Stimulated activated CD4-positive, alpha-beta T cell treated with anti-CD3 and anti-CD28 coated beads, TNF-alpha, amount 100 ng/mL, for 4 hours (primary cell): ENCODE data around the gene GSTK1.

Experiments
- DNase-seq, 3 experiments: peaks; one replicate each; pipeline ENCODE4 v3.0.0-alpha.2; 2020; ENCODE audit warnings: low read depth in 3 of 3

GSTK1 gene

GRCh38 chr7:143296686-143297085 lies 33.4 kb downstream of the GSTK1 start:
- no peak for DNase-seq

GRCh38 chr7:143299346-143299745 lies 36.1 kb downstream of the GSTK1 start:
- no peak for DNase-seq

- peak in 2 of 3 experiments; percentile 46 to 48 for DNase-seq
Measured at GRCh38 chr7:143299840-143300239, 36.6 kb downstream of the GSTK1 start.

GRCh38 chr7:143300959-143301935 lies 38.0 kb downstream of the GSTK1 start:
- DNase-seq: no peak

GRCh38 chr7:143303733-143304132 lies 40.5 kb downstream of the GSTK1 start:
- DNase-seq: no peak

- DNase-seq: no peak
Measured at GRCh38 chr7:143304938-143305337, 41.7 kb downstream of the GSTK1 start.

- peak; percentile 24 to 54 (median 44) for DNase-seq
Measured at GRCh38 chr7:143305423-143306070, 42.3 kb downstream of the GSTK1 start.

- no peak for DNase-seq
Measured at GRCh38 chr7:143308632-143309031, 45.4 kb downstream of the GSTK1 start.

GRCh38 chr7:143314127-143314526 lies 50.9 kb downstream of the GSTK1 start:
- no peak for DNase-seq

- no peak for DNase-seq
Measured at GRCh38 chr7:143315776-143316175, 52.5 kb downstream of the GSTK1 start, which contains the start of gene CLCN1. CLCN1 (plus strand) TSS chr7:143316111; CDS start chr7:143316213, 102 bp downstream.

- no peak for DNase-seq
Measured at GRCh38 chr7:143316492-143316891, 53.3 kb downstream of the GSTK1 start.

GRCh38 chr7:143318661-143319060 lies 55.4 kb downstream of the GSTK1 start:
- no peak for DNase-seq
